ENCODE results near the gene PKM.

DNA sequence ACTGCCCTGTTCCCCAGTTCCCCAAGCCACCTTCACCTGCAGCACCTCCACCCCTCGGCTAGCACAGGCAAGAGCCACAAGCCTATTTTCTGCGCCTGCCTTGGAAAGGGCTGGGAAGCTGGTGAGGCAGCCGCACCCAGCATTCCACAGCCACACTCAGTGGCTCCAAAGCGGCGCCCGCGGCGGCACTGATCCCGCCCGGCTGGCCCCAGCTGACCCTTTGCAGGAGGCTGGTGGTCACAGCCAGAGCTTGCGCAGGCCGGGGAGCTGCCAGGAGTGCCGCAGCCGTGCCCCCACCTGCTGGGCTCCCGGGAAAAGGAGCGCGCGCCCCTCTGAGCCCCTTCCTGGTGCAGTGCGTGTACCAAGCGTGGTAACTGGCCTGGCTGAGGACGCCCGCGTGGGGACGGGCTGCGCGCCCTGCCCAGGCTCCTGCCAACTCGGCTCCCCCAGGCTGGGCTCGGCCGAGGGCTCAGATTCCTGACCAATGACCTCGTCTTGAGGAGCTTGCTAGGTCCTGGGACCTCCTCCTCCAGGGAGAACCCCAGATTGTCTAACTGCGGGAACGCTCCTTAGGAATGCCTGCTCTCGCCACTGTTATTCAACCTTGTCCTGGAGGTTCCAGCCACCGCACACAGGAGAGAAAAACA is 46.7 kb downstream of the PKM start:
- TF ChIP-seq, protein P1, sequence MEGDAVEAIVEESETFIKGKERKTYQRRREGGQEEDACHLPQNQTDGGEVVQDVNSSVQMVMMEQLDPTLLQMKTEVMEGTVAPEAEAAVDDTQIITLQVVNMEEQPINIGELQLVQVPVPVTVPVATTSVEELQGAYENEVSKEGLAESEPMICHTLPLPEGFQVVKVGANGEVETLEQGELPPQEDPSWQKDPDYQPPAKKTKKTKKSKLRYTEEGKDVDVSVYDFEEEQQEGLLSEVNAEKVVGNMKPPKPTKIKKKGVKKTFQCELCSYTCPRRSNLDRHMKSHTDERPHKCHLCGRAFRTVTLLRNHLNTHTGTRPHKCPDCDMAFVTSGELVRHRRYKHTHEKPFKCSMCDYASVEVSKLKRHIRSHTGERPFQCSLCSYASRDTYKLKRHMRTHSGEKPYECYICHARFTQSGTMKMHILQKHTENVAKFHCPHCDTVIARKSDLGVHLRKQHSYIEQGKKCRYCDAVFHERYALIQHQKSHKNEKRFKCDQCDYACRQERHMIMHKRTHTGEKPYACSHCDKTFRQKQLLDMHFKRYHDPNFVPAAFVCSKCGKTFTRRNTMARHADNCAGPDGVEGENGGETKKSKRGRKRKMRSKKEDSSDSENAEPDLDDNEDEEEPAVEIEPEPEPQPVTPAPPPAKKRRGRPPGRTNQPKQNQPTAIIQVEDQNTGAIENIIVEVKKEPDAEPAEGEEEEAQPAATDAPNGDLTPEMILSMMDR (IDR thresholded peaks at IDR 0.05; ENCODE audit: borderline replicate concordance, extremely low read depth, low read length, poor library complexity, severe bottlenecking), result no peak
- no peak for TF ChIP-seq EZH2 (IDR thresholded peaks at IDR 0.05; ENCODE audit: borderline replicate concordance, low read depth, low read length, severe bottlenecking)
